ENCODE data around the gene FBLN1.

Gene FBLN1

GRCh38 chr22:45576730-45577464 lies 74.2 kb downstream of the FBLN1 start:
- no peak for TF ChIP-seq CTCF (IDR thresholded peaks at IDR 0.05; ENCODE audit: extremely low read depth, insufficient read depth, missing control alignments)
- in situ Hi-C loops (cut with MboI; ENCODE audit: low pct_unique_long_range_greater_than_20kb, low sequenced_read_pairs, unreplicated experiment), result loop anchor here (5.0 kb wide), 1 partner anchor 410 kb away; no protein-coding TSS in a partner anchor
- no peak for DNase-seq (ENCODE audit: low spot score)

- in situ Hi-C loops (cut with MboI; ENCODE audit: low pct_unique_long_range_greater_than_20kb, low sequenced_read_pairs, unreplicated experiment), result loop anchor here (5.0 kb wide), 1 partner anchor 409 kb away; no protein-coding TSS in a partner anchor
- TF ChIP-seq CTCF (IDR thresholded peaks at IDR 0.05; ENCODE audit: extremely low read depth, insufficient read depth, missing control alignments), result peak; percentile 97
- peak; percentile 85 for DNase-seq (ENCODE audit: low spot score)
Observed at GRCh38 chr22:45577746-45578523, 75.3 kb downstream of the FBLN1 start.

GRCh38 chr22:45578524-45579147 lies 76.0 kb downstream of the FBLN1 start:
- in situ Hi-C loops (cut with MboI; ENCODE audit: low pct_unique_long_range_greater_than_20kb, low sequenced_read_pairs, unreplicated experiment), result loop anchor here (5.0 kb wide), 1 partner anchor 409 kb away; no protein-coding TSS in a partner anchor

GRCh38 chr22:45579306-45579705 lies 76.6 kb downstream of the FBLN1 start:
- TF ChIP-seq CTCF (IDR thresholded peaks at IDR 0.05; ENCODE audit: extremely low read depth, insufficient read depth, missing control alignments), result no peak
- in situ Hi-C loops (cut with MboI; ENCODE audit: low pct_unique_long_range_greater_than_20kb, low sequenced_read_pairs, unreplicated experiment), result loop anchor here (5.0 kb wide), 1 partner anchor 408 kb away; no protein-coding TSS in a partner anchor

More at GRCh38 chr22:45578524-45579147, 76.0 kb downstream of the FBLN1 start:
- no peak for DNase-seq (ENCODE audit: low spot score)
- no peak for TF ChIP-seq CTCF (IDR thresholded peaks at IDR 0.05; ENCODE audit: extremely low read depth, insufficient read depth, missing control alignments)

GRCh38 chr22:45579806-45580725 lies 77.4 kb downstream of the FBLN1 start:
- DNase-seq (ENCODE audit: low spot score), result no peak
- TF ChIP-seq CTCF (IDR thresholded peaks at IDR 0.05; ENCODE audit: extremely low read depth, insufficient read depth, missing control alignments), result no peak
- in situ Hi-C loops (cut with MboI; ENCODE audit: low pct_unique_long_range_greater_than_20kb, low sequenced_read_pairs, unreplicated experiment), result loop anchor here (5.0 kb wide), 1 partner anchor 407 kb away; no protein-coding TSS in a partner anchor

More at GRCh38 chr22:45579306-45579705, 76.6 kb downstream of the FBLN1 start:
- no peak for DNase-seq (ENCODE audit: low spot score)
